HCT116 (cell line): Measurements from ENCODE around the gene NPR1.

Experiments
- CBX3 ChIP-seq: IDR thresholded peaks from 2 replicates; pipeline ENCODE4 v1.6.1; 2012; ENCODE audit warnings: low read depth
- ELF1 ChIP-seq: IDR thresholded peaks from 2 replicates; pipeline ENCODE4 v1.6.1; 2012; ENCODE audit warnings: low read depth, borderline replicate concordance
- EZH2 ChIP-seq: fragments of 200-600 bp; sonication (generic); IDR thresholded peaks from 2 replicates; pipeline ENCODE4 v1.6.1; 2017; ENCODE audit warnings: antibody characterized with exemption, mixed run types
- EZH2phosphoT487 ChIP-seq: fragments of 200-600 bp; IDR thresholded peaks from 2 replicates; pipeline ENCODE4 v1.6.1; 2018; ENCODE audit warnings: antibody characterized with exemption, borderline replicate concordance
- POLR2A ChIP-seq: IDR thresholded peaks from 2 replicates; pipeline ENCODE4 v1.7.0; 2011; ENCODE audit warnings: borderline replicate concordance; ENCODE audit not compliant: insufficient read depth, insufficient read length; ENCODE audit errors: extremely low read depth
- POLR2AphosphoS5 ChIP-seq: IDR thresholded peaks from 2 replicates; pipeline ENCODE4 v1.6.1; 2011; ENCODE audit warnings: mild to moderate bottlenecking, low read depth, low read length, moderate library complexity
- SRF ChIP-seq: IDR thresholded peaks from 2 replicates; pipeline ENCODE4 v1.6.1; 2012; ENCODE audit warnings: low read depth
- YY1 ChIP-seq: IDR thresholded peaks from 2 replicates; pipeline ENCODE4 v1.6.1; 2011; ENCODE audit warnings: low read length, low read depth, moderate library complexity, mild to moderate bottlenecking; ENCODE audit not compliant: insufficient replicate concordance; ENCODE audit errors: extremely low read depth
- TF ChIP-seq, protein P1 (sequence below): IDR thresholded peaks from 2 replicates; pipeline ENCODE4 v1.6.1; 2012; ENCODE audit warnings: low read depth
- TF ChIP-seq, protein P2 (sequence below), 3 experiments: fragments of 200-600 bp in 1 of 3; sonication (generic) in 1 of 3; IDR thresholded peaks in 2 of 3; conservative IDR thresholded peaks in 1 of 3; 2 replicates each; pipeline ENCODE4 v1.5.1; 2012 to 2017; ENCODE audit warnings: low read depth in 2 of 3, low read length in 2 of 3, antibody characterized with exemption in 1 of 3, borderline replicate concordance in 1 of 3, control low read depth in 1 of 3, mild to moderate bottlenecking in 1 of 3, mixed read lengths in 1 of 3, mixed run types in 1 of 3, moderate library complexity in 1 of 3; ENCODE audit not compliant: insufficient read depth in 1 of 3

DNA sequence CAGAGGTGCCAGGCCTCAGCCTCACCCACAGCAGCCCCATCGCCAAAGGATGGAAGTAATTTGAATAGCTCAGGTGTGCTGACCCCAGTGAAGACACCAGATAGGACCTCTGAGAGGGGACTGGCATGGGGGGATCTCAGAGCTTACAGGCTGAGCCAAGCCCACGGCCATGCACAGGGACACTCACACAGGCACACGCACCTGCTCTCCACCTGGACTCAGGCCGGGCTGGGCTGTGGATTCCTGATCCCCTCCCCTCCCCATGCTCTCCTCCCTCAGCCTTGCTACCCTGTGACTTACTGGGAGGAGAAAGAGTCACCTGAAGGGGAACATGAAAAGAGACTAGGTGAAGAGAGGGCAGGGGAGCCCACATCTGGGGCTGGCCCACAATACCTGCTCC lies 15.0 kb downstream of the NPR1 start:
- TF ChIP-seq SRF (no peak), POLR2A (no peak), EZH2 (no peak), CBX3 (no peak), ELF1 (no peak), EZH2phosphoT487 (no peak), POLR2AphosphoS5 (no peak), YY1 (no peak)
- TF ChIP-seq, protein P1, sequence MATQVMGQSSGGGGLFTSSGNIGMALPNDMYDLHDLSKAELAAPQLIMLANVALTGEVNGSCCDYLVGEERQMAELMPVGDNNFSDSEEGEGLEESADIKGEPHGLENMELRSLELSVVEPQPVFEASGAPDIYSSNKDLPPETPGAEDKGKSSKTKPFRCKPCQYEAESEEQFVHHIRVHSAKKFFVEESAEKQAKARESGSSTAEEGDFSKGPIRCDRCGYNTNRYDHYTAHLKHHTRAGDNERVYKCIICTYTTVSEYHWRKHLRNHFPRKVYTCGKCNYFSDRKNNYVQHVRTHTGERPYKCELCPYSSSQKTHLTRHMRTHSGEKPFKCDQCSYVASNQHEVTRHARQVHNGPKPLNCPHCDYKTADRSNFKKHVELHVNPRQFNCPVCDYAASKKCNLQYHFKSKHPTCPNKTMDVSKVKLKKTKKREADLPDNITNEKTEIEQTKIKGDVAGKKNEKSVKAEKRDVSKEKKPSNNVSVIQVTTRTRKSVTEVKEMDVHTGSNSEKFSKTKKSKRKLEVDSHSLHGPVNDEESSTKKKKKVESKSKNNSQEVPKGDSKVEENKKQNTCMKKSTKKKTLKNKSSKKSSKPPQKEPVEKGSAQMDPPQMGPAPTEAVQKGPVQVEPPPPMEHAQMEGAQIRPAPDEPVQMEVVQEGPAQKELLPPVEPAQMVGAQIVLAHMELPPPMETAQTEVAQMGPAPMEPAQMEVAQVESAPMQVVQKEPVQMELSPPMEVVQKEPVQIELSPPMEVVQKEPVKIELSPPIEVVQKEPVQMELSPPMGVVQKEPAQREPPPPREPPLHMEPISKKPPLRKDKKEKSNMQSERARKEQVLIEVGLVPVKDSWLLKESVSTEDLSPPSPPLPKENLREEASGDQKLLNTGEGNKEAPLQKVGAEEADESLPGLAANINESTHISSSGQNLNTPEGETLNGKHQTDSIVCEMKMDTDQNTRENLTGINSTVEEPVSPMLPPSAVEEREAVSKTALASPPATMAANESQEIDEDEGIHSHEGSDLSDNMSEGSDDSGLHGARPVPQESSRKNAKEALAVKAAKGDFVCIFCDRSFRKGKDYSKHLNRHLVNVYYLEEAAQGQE, result no peak
- TF ChIP-seq, protein P2, sequence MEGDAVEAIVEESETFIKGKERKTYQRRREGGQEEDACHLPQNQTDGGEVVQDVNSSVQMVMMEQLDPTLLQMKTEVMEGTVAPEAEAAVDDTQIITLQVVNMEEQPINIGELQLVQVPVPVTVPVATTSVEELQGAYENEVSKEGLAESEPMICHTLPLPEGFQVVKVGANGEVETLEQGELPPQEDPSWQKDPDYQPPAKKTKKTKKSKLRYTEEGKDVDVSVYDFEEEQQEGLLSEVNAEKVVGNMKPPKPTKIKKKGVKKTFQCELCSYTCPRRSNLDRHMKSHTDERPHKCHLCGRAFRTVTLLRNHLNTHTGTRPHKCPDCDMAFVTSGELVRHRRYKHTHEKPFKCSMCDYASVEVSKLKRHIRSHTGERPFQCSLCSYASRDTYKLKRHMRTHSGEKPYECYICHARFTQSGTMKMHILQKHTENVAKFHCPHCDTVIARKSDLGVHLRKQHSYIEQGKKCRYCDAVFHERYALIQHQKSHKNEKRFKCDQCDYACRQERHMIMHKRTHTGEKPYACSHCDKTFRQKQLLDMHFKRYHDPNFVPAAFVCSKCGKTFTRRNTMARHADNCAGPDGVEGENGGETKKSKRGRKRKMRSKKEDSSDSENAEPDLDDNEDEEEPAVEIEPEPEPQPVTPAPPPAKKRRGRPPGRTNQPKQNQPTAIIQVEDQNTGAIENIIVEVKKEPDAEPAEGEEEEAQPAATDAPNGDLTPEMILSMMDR (IDR thresholded peaks at IDR 0.05 in 2 of 3, conservative IDR thresholded peaks at IDR 0.05 in 1 of 3; ENCODE audit: borderline replicate concordance in 1 of 3, insufficient read depth in 1 of 3, low read depth in 2 of 3, low read length in 2 of 3), result no peak
